Thoracic aorta (tissue), 2 donors: ENCODE measurements around the gene FOXP1. TPM values are rescaled to one million over a fixed set of nuclear protein-coding genes. Genes with fewer than 3 reads are reported as not detected.

Experiments used
- ATAC-seq: fragments of 150-250 bp; one replicate; pipeline ENCODE4 v1.8.0; 2017; ENCODE audit warnings: low read depth; ENCODE audit not compliant: insufficient number of reproducible peaks, low FRiP score
- DNase-seq: peaks from one replicate; pipeline ENCODE4 v3.0.0-alpha.2; 2020; ENCODE audit warnings: low spot score
- H3K27ac ChIP-seq, 2 donors: fragments of 200-600 bp; sonication (generic); 1 replicate in 1 of 2; 2 replicates in 1 of 2; pipeline ENCODE4 v1.5.1; 2016; ENCODE audit warnings: mild to moderate bottlenecking in 2 of 2, moderate library complexity in 2 of 2
- H3K27me3 ChIP-seq: fragments of 200-600 bp; sonication (generic); replicated peaks from 2 replicates; pipeline ENCODE4 v1.6.0; 2016; ENCODE audit warnings: mild to moderate bottlenecking; ENCODE audit not compliant: insufficient read depth
- H3K36me3 ChIP-seq: fragments of 200-600 bp; sonication (generic); one replicate; pipeline ENCODE4 v1.5.1; 2016
- H3K4me1 ChIP-seq, 2 donors: fragments of 200-600 bp; sonication (generic); 1 replicate in 1 of 2; 2 replicates in 1 of 2; pipeline versions ENCODE4 v1.5.1 to v1.6.0; 2016; ENCODE audit warnings: low read depth in 2 of 2, mild to moderate bottlenecking in 1 of 2; ENCODE audit not compliant: control insufficient read depth in 1 of 2
- H3K4me3 ChIP-seq: fragments of 200-600 bp; sonication (generic); 2 replicates; pipeline ENCODE4 v1.5.1; 2016; ENCODE audit warnings: mild to moderate bottlenecking
- H3K9me3 ChIP-seq: fragments of 200-600 bp; sonication (generic); 2 replicates; pipeline ENCODE4 v1.5.1; 2016
- CTCF ChIP-seq: fragments of 200-600 bp; sonication (generic); IDR thresholded peaks from one replicate; pipeline ENCODE4 v1.5.1; 2019; ENCODE audit warnings: antibody characterized with exemption
- total RNA-seq, 2 donors: library from RNA; depleted of rRNA; stranded (reverse); fragments of >200 nt; gene quantifications; one replicate each; pipeline versions ENCODE4 v1.1.0 to v1.2.3, GENCODE V29; 2016

The FOXP1 gene
- total RNA-seq, 2 donors from 2014 or later = 176 to 255 TPM

DNA sequence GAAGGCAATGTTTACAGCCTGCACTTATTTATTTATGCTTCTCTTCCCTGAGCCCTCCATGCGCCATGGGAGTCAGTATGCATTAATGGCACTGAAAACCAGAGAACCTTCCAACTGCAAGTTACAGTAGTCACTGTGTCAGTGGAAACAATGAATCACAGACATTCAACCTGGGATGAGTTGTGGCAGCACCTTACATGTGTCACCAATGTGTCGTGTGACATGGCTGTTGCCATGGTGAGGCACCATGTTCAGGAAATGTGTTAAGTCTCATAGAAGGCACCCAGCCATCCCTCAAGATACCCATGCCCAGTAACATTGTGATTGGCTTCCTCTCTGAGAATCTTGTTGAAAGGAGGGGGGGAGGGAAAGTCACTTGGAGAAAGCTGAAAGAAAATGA lies 105.0 kb downstream of the FOXP1 start:
- ATAC-seq (no peak), DNase-seq (no peak)

DNA sequence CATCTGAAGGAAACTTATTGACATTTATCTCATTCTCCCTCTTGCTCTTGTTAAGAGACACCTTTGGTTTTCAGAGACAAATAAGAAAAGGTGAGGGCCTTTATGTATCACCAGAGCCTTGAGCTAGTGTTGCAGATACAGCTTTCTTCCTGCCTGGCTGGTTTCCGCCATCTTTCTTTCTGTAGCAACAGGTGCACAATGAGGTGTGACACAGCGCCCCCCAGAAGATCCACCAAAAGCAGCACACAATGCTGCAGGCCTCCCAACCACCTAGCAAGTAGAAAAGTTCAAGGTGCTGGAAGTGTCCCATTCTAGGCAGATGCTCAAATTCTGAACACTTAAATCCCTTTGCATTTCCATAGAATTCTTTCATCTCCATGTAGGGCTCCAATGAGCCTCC lies 106.6 kb downstream of the FOXP1 start:
- Histone ChIP-seq H3K27ac (no peak overlapping the region), H3K4me1 (no peaks in the 10 kb centered on the region), H3K4me3 (no peak overlapping the region), H3K36me3 (peaks cover 2% of the 10 kb centered on the region), H3K9me3 (no peaks in the 10 kb centered on the region), H3K27me3 (no peaks in the 10 kb centered on the region)
- no peak for TF ChIP-seq CTCF
- DNase-seq (no peak), ATAC-seq (no peak)

More for the DNA sequence above, 105.0 kb downstream of the FOXP1 start:
- no peaks in the 10 kb centered on the region for H3K9me3 ChIP-seq
- H3K27me3 ChIP-seq = no peaks in the 10 kb centered on the region
- no peak for TF ChIP-seq CTCF
- H3K36me3 ChIP-seq = peaks cover 2% of the 10 kb centered on the region
- H3K27ac ChIP-seq = no peak overlapping the region
- H3K4me1 ChIP-seq = no peaks in the 10 kb centered on the region
- H3K4me3 ChIP-seq = no peak overlapping the region

DNA sequence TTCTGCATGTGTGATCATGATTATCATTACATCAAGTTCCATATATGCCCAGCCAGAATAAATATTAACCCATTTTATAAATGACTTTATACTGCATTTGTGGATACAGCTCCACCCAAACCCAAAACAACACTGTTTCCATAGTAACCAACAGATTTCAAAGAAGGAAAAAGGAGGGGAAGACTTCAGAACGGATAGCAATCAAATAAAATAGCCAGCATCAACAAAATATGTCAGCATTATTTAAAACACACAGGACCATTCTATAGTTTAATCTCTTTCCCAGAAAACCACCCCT lies 114.4 kb downstream of the FOXP1 start:
- Histone ChIP-seq H3K27me3 (no peaks in the 10 kb centered on the region), H3K9me3 (no peaks in the 10 kb centered on the region), H3K36me3 (no peaks in the 10 kb centered on the region), H3K4me3 (no peak overlapping the region), H3K27ac (no peak overlapping the region), H3K4me1 (peaks cover 5 to 10% of the 10 kb centered on the region in 2 donors)
- DNase-seq (no peak), ATAC-seq (no peak)
- no peak for TF ChIP-seq CTCF

DNA sequence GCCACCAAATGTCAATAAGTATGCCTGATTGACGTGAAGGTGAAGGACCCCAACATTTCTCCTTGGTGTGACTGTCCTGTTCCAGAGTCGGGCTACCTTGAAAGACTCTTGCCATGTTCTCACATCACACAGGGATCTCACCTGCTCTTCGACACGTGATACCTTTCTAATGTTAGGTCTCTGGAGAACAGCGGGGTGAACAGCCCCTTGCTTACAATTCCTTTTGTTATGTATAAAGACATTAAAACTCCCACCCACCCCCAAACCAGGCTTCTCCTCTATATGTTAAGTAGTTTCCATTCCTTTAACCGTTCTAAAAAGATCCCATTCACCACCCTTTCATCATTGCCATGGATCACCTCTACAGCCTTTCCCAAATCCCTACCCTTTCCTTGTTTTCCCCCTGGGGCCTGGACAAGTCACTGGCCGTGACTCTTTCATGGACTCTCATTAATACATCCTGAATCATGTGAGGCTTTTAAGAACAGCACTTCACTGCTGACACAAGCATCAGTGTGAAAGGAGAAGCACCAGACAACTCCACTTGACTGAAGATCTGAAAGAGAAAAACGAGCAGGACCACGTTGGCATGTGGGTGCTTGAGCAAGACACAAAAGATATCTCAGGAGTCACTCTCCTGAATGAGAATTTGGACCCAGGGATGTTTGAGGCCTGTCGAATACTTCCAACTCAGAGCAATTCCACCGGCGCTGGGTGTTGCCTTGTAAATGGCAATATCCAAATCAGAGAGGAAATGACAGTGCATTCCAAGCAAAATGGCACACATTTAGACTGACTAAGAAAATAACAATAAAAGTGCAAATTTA lies 115.0 kb downstream of the FOXP1 start:
- TF ChIP-seq CTCF = no peak
- no peak overlapping the region for H3K4me3 ChIP-seq
- no peaks in the 10 kb centered on the region for H3K36me3 ChIP-seq
- ATAC-seq (no peak), DNase-seq (no peak)
- no peaks in the 10 kb centered on the region for H3K9me3 ChIP-seq
- no peak overlapping the region for H3K27ac ChIP-seq
- H3K4me1 ChIP-seq = peaks cover 5 to 10% of the 10 kb centered on the region in 2 donors
- H3K27me3 ChIP-seq = no peaks in the 10 kb centered on the region

DNA sequence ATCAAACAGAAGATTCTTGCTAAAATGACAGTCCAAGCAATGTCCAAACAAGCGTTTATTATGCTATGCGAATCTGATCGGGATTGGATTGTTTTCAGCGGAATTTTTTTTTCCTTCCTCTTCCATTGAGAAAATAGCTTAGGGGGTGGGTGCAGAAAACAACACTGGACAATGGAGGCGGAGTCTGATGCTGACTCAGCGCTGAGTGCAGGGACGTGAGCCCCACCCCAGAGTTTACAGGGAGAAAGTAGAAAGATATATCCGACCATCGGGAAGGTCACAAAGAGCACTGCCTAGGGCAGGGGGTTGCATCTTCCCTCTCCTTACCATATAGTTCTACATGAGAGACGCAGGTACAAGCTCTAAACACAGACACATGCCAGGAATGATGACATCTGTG lies 117.0 kb downstream of the FOXP1 start:
- Histone ChIP-seq H3K27ac (no peak overlapping the region), H3K9me3 (no peaks in the 10 kb centered on the region), H3K4me3 (no peak overlapping the region), H3K4me1 (peaks cover 5 to 10% of the 10 kb centered on the region in 2 donors), H3K27me3 (no peaks in the 10 kb centered on the region), H3K36me3 (no peaks in the 10 kb centered on the region)
- ATAC-seq = no peak
- TF ChIP-seq CTCF = no peak
- no peak for DNase-seq
